ENCODE results near the gene EDAR. TPM values are rescaled to one million over a fixed set of nuclear protein-coding genes. Genes with fewer than 3 reads are reported as not detected.

The EDAR gene
- total RNA-seq, 1 experiment from 2014 or later: 0.15 TPM

DNA sequence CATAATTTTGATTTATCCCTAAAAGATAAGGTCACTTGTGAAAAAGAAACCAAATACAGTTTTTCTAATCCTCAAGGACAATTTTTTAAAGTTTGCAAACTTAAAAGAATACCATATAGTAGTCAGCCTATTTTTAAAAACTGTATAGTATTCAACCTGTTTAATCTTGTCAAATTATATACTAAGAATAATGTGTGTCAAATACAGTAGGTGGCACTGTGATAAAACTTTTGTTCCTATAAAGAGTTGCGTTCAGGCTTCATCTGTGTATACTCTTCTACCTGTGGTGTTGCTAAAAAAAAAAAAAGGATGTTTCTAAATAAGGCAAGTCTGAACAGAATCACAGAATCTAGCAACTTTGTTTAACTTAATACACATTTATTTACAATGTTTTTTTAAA is 133.8 kb downstream of the EDAR start:
- H3K4me3 ChIP-seq (replicated peaks in 1 of 2; ENCODE audit: low read depth in 1 of 2, low read length in 2 of 2): no peak overlapping the region
- ATAC-seq: peak; percentile 74
- intact Hi-C loops (cut with micrococcal nuclease): loop anchor here (1.0 to 10.0 kb wide), 4 partner anchors 74 to 657 kb away; partner anchors contain the start of gene EDAR

More for the DNA sequence above, 133.8 kb downstream of the EDAR start:
- ChIA-PET CTCF (interaction anchor here (1.6 kb wide), 1 partner anchor 655 kb away, joined by 3 read pairs; no protein-coding TSS in a partner anchor), POLR2A (no interaction called here), RAD21 (ENCODE audit: low non-redundant PET in 1 of 2, low total read pairs in 2 of 2, uncharacterized antibody in 2 of 2, unreplicated experiment in 2 of 2) (no interaction called here)
- H3K9me2 ChIP-seq (ENCODE audit: insufficient read depth): no peaks in the 10 kb centered on the region
- H3K27ac ChIP-seq (ENCODE audit: low read depth, low read length): no peak overlapping the region
- no peak for DNase-seq (ENCODE audit: low read depth, low spot score)
- H3K79me2 ChIP-seq (ENCODE audit: insufficient read depth, low read length): no peaks in the 10 kb centered on the region
- no peaks in the 10 kb centered on the region for H4K20me1 ChIP-seq (ENCODE audit: insufficient read depth)
- no peaks in the 10 kb centered on the region for H3K27me3 ChIP-seq (ENCODE audit: insufficient read depth, low read length)
- no peak overlapping the region for H3K9ac ChIP-seq (ENCODE audit: low read length)
- no peak overlapping the region for H2AFZ ChIP-seq (ENCODE audit: low read depth, low read length, poor library complexity, severe bottlenecking)
- TF ChIP-seq EZH2phosphoT487 (IDR thresholded peaks at IDR 0.05; ENCODE audit: borderline replicate concordance): no peak
- peak in 2 of 3 experiments; percentile 46 to 49; a peak in 4 of 6 replicates for TF ChIP-seq CTCF (IDR thresholded peaks at IDR 0.05 in 2 of 3, conservative IDR thresholded peaks at IDR 0.05 in 1 of 3; ENCODE audit: borderline replicate concordance in 1 of 3, insufficient read depth in 1 of 3, low read depth in 2 of 3, low read length in 2 of 3)
- no peak for TF ChIP-seq SP1 (IDR thresholded peaks at IDR 0.05; ENCODE audit: low read depth)
- peak; percentile 66 for TF ChIP-seq RAD21 (IDR thresholded peaks at IDR 0.05; ENCODE audit: low read depth)
- TF ChIP-seq POLR2AphosphoS5 (IDR thresholded peaks at IDR 0.05; ENCODE audit: low read depth, low read length): no peak
- no peak for TF ChIP-seq EGR1 (IDR thresholded peaks at IDR 0.05; ENCODE audit: low read depth)
- no peak for TF ChIP-seq SRF (IDR thresholded peaks at IDR 0.05; ENCODE audit: low read depth)
- no peak for TF ChIP-seq SIN3A (IDR thresholded peaks at IDR 0.05; ENCODE audit: low read depth)
- H3K36me3 ChIP-seq (ENCODE audit: control insufficient read depth in 1 of 2, insufficient read depth in 2 of 2, low read length in 2 of 2): peaks cover 3 to 8% of the 10 kb centered on the region in 2 experiments; a peak in 2 of 4 replicates
- no peak overlapping the region for H3K4me2 ChIP-seq (ENCODE audit: low read length)
- H3K9me3 ChIP-seq (ENCODE audit: control insufficient read depth in 1 of 2, insufficient read depth in 1 of 2, low read depth in 1 of 2, low read length in 2 of 2): no peaks in the 10 kb centered on the region
- no TSS peak for BruUV-seq (replicated peaks)
- H3K4me1 ChIP-seq (ENCODE audit: control insufficient read depth in 1 of 2, insufficient read depth in 2 of 2, low read length in 2 of 2): no peaks in the 10 kb centered on the region
